H1 (cell line): Measurements from ENCODE around the gene TRAF5. TPM values are rescaled to one million over a fixed set of nuclear protein-coding genes. Genes with fewer than 3 reads are reported as not detected.

Experiments used
- MAFK ChIP-seq: IDR thresholded peaks from 2 replicates; pipeline ENCODE4 v1.6.1; 2012; ENCODE audit warnings: low read depth, mild to moderate bottlenecking, improper control_type of control experiment, low read length
- polyA plus RNA-seq, 7 experiments: library from polyadenylated mRNA; depleted of rRNA in 3 of 7; stranded (reverse) in 5 of 7; unstranded in 2 of 7; fragments of >200 nt in 5 of 7; fragments of 200-250 nt in 2 of 7; gene quantifications; 1 replicate in 5 of 7; 2 replicates in 1 of 7; 4 replicates in 1 of 7; pipeline versions ENCODE4 v1.2.1 to v1.2.3, GENCODE V29; 2011 to 2013; ENCODE audit warnings: missing spikeins in 2 of 7, mixed read lengths in 2 of 7
- total RNA-seq: library from RNA; stranded (reverse); fragmentation: NEBNext Ultra II Directional; extraction: Animal tissue kit (Norgen Biotek cat#: 25700); gene quantifications from 2 replicates; pipeline ENCODE4 v1.2.1, GENCODE V29; 2021

Gene TRAF5
- total and polyA plus RNA-seq, 2 of the 8 experiments (the other 6 are each of a cell fraction or from before 2014, with no cell fraction given): 13.0 to 17.1 TPM

- no peak for TF ChIP-seq MAFK
Observed at GRCh38 chr1:211420845-211421454, 94.3 kb downstream of the TRAF5 start (continued).
